Measurements from ENCODE around the gene P2RY2.

P2RY2 gene

GRCh38 chr11:73199446-73199845 is 18.6 kb upstream of the P2RY2 start:
- TF ChIP-seq CTCF (IDR thresholded peaks at IDR 0.05; ENCODE audit: insufficient read depth, missing control alignments): no peak
- no peak for DNase-seq (ENCODE audit: insufficient read length, low spot score)
- FAIRE-seq: no peak

GRCh38 chr11:73200256-73200655 is 17.8 kb upstream of the P2RY2 start:
- no peak for FAIRE-seq
- DNase-seq (ENCODE audit: insufficient read length, low spot score): no peak
- TF ChIP-seq CTCF (IDR thresholded peaks at IDR 0.05; ENCODE audit: insufficient read depth, missing control alignments): no peak

- DNase-seq (ENCODE audit: insufficient read length, low spot score) (no peak), FAIRE-seq (no peak)
- TF ChIP-seq CTCF (IDR thresholded peaks at IDR 0.05; ENCODE audit: insufficient read depth, missing control alignments): no peak
Measured at GRCh38 chr11:73201249-73201648, 16.8 kb upstream of the P2RY2 start.

- no peak for DNase-seq (ENCODE audit: insufficient read length, low spot score)
- FAIRE-seq: no peak
- TF ChIP-seq CTCF (IDR thresholded peaks at IDR 0.05; ENCODE audit: insufficient read depth, missing control alignments): no peak
Measured at GRCh38 chr11:73201888-73202780, 15.9 kb upstream of the P2RY2 start.

- DNase-seq (ENCODE audit: insufficient read length, low spot score): no peak
- TF ChIP-seq CTCF (IDR thresholded peaks at IDR 0.05; ENCODE audit: insufficient read depth, missing control alignments): no peak
- no peak for FAIRE-seq
Measured at GRCh38 chr11:73203322-73203721, 14.8 kb upstream of the P2RY2 start.

- no peak for TF ChIP-seq CTCF (IDR thresholded peaks at IDR 0.05; ENCODE audit: insufficient read depth, missing control alignments)
- no peak for DNase-seq (ENCODE audit: insufficient read length, low spot score)
- no peak for FAIRE-seq
Measured at GRCh38 chr11:73203790-73204189, 14.3 kb upstream of the P2RY2 start.

- no peak for DNase-seq (ENCODE audit: insufficient read length, low spot score)
- no peak for TF ChIP-seq CTCF (IDR thresholded peaks at IDR 0.05; ENCODE audit: insufficient read depth, missing control alignments)
- no peak for FAIRE-seq
Measured at GRCh38 chr11:73204711-73205121, 13.4 kb upstream of the P2RY2 start.
